HepG2 (cell line): Measurements from ENCODE around the gene AFG1L. TPM values are rescaled to one million over a fixed set of nuclear protein-coding genes. Genes with fewer than 3 reads are reported as not detected.

Experiments
- DPF2 ChIP-seq: sonication (generic); formaldehyde crosslinking; IDR thresholded peaks from 2 replicates; pipeline ENCODE4 v1.4.0; 2020; ENCODE audit warnings: mild to moderate bottlenecking, low read depth, missing genetic modification reagents, borderline replicate concordance
- GATA4 ChIP-seq: sonication (generic); IDR thresholded peaks from 2 replicates; pipeline ENCODE4 v1.6.1; 2016; ENCODE audit warnings: antibody characterized with exemption, low read depth, borderline replicate concordance
- HIVEP1 ChIP-seq: sonication (generic); formaldehyde crosslinking; IDR thresholded peaks from 2 replicates; pipeline ENCODE4 v1.4.0; 2020; ENCODE audit warnings: mild to moderate bottlenecking, missing genetic modification reagents
- MTA1 ChIP-seq: sonication (generic); formaldehyde crosslinking; IDR thresholded peaks from 2 replicates; pipeline ENCODE4 v1.4.0; 2020; ENCODE audit warnings: missing genetic modification reagents, mild to moderate bottlenecking, borderline replicate concordance
- PHF8 ChIP-seq: sonication (generic); formaldehyde crosslinking; IDR thresholded peaks from 2 replicates; pipeline ENCODE4 v1.5.0; 2020; ENCODE audit warnings: missing genetic modification reagents
- POLR2AphosphoS5 ChIP-seq: IDR thresholded peaks from 2 replicates; pipeline ENCODE4 v1.6.1; 2012; ENCODE audit warnings: low read depth, low read length
- RBFOX2 ChIP-seq: fragments of 200-400 bp; formaldehyde crosslinking; IDR thresholded peaks from 2 replicates; pipeline ENCODE4 v1.6.1; 2017; ENCODE audit warnings: low read depth, mild to moderate bottlenecking, low read length
- SOX6 ChIP-seq, 2 experiments: fragments of 450-650 bp in 1 of 2; sonication (generic) in 1 of 2; formaldehyde crosslinking in 1 of 2; IDR thresholded peaks; 2 replicates each; pipeline versions ENCODE4 v1.4.0 to v1.6.1; 2017 to 2020; ENCODE audit warnings: antibody characterized with exemption in 1 of 2, mild to moderate bottlenecking in 1 of 2, missing genetic modification reagents in 1 of 2
- TRIM24 ChIP-seq: sonication (generic); formaldehyde crosslinking; IDR thresholded peaks from 2 replicates; pipeline ENCODE4 v1.8.0; 2022; ENCODE audit warnings: mild to moderate bottlenecking, missing genetic modification reagents
- ZFP36 ChIP-seq: fragments of 150-350 bp; IDR thresholded peaks from 2 replicates; pipeline ENCODE4 v1.6.1; 2018; ENCODE audit warnings: borderline replicate concordance, low read length, low read depth; ENCODE audit not compliant: partially characterized antibody
- ZFX ChIP-seq: sonication (generic); formaldehyde crosslinking; IDR thresholded peaks from 2 replicates; pipeline ENCODE4 v1.4.0; 2020; ENCODE audit warnings: mild to moderate bottlenecking, low read depth, missing genetic modification reagents, moderate library complexity
- ZNF160 ChIP-seq: sonication (generic); formaldehyde crosslinking; IDR thresholded peaks from 2 replicates; pipeline ENCODE4 v1.8.0; 2022; ENCODE audit warnings: mild to moderate bottlenecking, inconsistent platforms, missing genetic modification reagents
- ZNF564 ChIP-seq: sonication (generic); formaldehyde crosslinking; IDR thresholded peaks from 2 replicates; pipeline ENCODE4 v1.8.1; 2023; ENCODE audit warnings: mild to moderate bottlenecking, missing genetic modification reagents
- ZSCAN31 ChIP-seq: sonication (generic); formaldehyde crosslinking; IDR thresholded peaks from 2 replicates; pipeline ENCODE4 v1.5.0; 2020; ENCODE audit warnings: low read depth, mild to moderate bottlenecking, missing genetic modification reagents
- polyA plus RNA-seq, 8 experiments: library from polyadenylated mRNA; depleted of rRNA in 3 of 8; stranded (reverse) in 7 of 8; unstranded in 1 of 8; fragments of >200 nt; fragmentation: Illumina TruSeq in 4 of 8; extraction: Trizol in 4 of 8; gene quantifications; 2 replicates each; pipeline versions ENCODE4 v1.2.1 to v1.2.3, GENCODE V29; 2011 to 2016; ENCODE audit warnings: low read depth in 4 of 8, missing spikeins in 1 of 8, mixed read lengths in 1 of 8; ENCODE audit not compliant: insufficient read depth in 1 of 8
- total RNA-seq, 5 experiments: library from RNA; depleted of rRNA; stranded (reverse); fragments of >200 nt; fragmentation: Illumina TruSeq; extraction: Trizol; gene quantifications; 2 replicates each; pipeline ENCODE4 v1.2.3, GENCODE V29; 2016; ENCODE audit warnings: low read depth in 1 of 5
- TF ChIP-seq, protein P1 (sequence below): sonication (generic); formaldehyde crosslinking; IDR thresholded peaks from 2 replicates; pipeline ENCODE4 v1.8.0; 2022; ENCODE audit warnings: missing genetic modification reagents, low read depth, mild to moderate bottlenecking, borderline replicate concordance
- TF ChIP-seq, protein P2 (sequence below): sonication (generic); formaldehyde crosslinking; IDR thresholded peaks from 2 replicates; pipeline ENCODE4 v1.5.0; 2020; ENCODE audit warnings: missing genetic modification reagents
- TF ChIP-seq, protein P3 (sequence below): sonication (generic); formaldehyde crosslinking; IDR thresholded peaks from 2 replicates; pipeline ENCODE4 v1.4.0; 2020; ENCODE audit warnings: missing genetic modification reagents
- TF ChIP-seq, protein P4 (sequence below): sonication (generic); formaldehyde crosslinking; IDR thresholded peaks from 2 replicates; pipeline ENCODE4 v1.5.1; 2020; ENCODE audit warnings: mild to moderate bottlenecking, moderate library complexity, missing genetic modification reagents
- TF ChIP-seq, protein P5 (sequence below): sonication (generic); formaldehyde crosslinking; conservative IDR thresholded peaks from 2 replicates; pipeline ENCODE4 v1.4.0; 2020; ENCODE audit warnings: missing genetic modification reagents
- TF ChIP-seq, protein P6 (sequence below): sonication (generic); formaldehyde crosslinking; IDR thresholded peaks from 2 replicates; pipeline ENCODE4 v1.4.0; 2020; ENCODE audit warnings: missing genetic modification reagents, borderline replicate concordance

The AFG1L gene
- total and polyA plus RNA-seq, 2 of the 13 experiments (the other 11 are each of a cell fraction or from before 2014, with no cell fraction given) = 3.1 to 14.0 TPM

DNA sequence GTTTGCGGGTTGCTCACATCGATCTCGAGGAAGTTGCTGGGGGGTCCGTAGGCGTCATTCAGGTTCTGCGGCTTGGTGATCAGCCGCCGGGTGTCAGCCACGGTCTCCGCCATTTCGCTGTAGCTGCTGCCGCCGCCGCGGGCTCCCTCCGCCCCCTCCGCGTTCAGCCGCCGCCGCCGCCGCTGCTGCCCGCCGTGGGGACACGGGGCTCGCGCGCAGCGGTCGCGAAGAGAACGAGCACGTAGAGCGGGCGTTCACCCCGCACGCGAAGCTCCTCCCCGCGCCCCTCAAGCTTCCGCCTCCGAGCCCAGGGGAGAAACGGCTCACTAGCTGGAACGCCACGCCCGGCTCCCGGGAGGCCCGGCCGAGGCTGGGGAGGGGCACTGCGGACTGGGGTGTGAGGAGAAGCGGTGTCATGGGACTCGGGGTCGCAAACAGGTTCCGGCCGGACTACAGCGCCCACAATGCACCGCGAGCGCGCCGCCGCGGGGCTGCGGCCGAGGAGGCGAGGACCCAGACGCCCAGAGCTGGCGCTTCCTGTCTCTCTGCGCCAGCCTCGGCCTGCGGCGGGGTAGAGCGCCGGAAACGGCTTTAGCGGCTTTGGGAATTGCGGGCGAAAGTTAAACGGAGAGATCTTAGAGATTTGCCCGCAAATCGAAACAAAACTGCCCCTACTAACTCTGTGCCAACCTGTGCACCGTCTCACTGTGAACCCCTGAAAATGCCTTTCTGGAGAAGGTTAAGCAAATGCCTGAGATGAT is 33.9 kb upstream of the AFG1L start, which contains the start of gene SNX3 (continued):
- no peak for TF ChIP-seq GATA4
- TF ChIP-seq, protein P1, sequence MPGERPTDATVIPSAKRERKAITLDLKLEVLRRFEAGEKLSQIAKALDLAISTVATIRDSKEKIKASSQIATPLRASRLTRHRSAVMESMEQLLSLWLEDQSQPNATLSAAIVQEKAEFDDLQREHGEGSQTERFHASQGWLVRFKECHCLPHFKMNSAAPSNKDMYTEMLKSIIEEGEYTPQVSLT (CRISPR knock-in tag) = no peak
- TF ChIP-seq, protein P2, sequence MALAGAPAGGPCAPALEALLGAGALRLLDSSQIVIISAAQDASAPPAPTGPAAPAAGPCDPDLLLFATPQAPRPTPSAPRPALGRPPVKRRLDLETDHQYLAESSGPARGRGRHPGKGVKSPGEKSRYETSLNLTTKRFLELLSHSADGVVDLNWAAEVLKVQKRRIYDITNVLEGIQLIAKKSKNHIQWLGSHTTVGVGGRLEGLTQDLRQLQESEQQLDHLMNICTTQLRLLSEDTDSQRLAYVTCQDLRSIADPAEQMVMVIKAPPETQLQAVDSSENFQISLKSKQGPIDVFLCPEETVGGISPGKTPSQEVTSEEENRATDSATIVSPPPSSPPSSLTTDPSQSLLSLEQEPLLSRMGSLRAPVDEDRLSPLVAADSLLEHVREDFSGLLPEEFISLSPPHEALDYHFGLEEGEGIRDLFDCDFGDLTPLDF (CRISPR knock-in tag) = peak; percentile 71; the same call in 1 of the 2 replicates
- peak; percentile 62 for TF ChIP-seq ZSCAN31 (CRISPR knock-in tag)
- peak; percentile 69; the same call in 1 of the 2 replicates for TF ChIP-seq ZNF160 (CRISPR knock-in tag)
- no peak for TF ChIP-seq TRIM24 (CRISPR knock-in tag)
- TF ChIP-seq, protein P3, sequence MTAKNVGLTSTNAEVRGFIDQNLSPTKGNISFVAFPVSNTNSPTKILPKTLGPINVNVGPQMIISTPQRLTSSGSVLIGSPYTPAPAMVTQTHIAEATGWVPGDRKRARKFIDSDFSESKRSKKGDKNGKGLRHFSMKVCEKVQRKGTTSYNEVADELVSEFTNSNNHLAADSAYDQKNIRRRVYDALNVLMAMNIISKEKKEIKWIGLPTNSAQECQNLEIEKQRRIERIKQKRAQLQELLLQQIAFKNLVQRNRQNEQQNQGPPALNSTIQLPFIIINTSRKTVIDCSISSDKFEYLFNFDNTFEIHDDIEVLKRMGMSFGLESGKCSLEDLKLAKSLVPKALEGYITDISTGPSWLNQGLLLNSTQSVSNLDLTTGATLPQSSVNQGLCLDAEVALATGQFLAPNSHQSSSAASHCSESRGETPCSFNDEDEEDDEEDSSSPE (CRISPR knock-in tag) = peak; percentile 48
- TF ChIP-seq MTA1 (CRISPR knock-in tag) = peak; percentile 92; the same call in 1 of the 2 replicates
- peak; percentile 92 for TF ChIP-seq RBFOX2
- no peak for TF ChIP-seq HIVEP1
- peak; percentile 77 for TF ChIP-seq PHF8 (CRISPR knock-in tag)
- TF ChIP-seq ZFX (CRISPR knock-in tag) = peak; percentile 76
- TF ChIP-seq SOX6 (IDR thresholded peaks at IDR 0.05) = no peak
- peak; percentile 63 for TF ChIP-seq SOX6 (CRISPR knock-in tag; IDR thresholded peaks at IDR 0.05)
- no peak for TF ChIP-seq ZFP36
- peak; percentile 88 for TF ChIP-seq POLR2AphosphoS5
- TF ChIP-seq DPF2 (CRISPR knock-in tag) = no peak
- TF ChIP-seq, protein P4, sequence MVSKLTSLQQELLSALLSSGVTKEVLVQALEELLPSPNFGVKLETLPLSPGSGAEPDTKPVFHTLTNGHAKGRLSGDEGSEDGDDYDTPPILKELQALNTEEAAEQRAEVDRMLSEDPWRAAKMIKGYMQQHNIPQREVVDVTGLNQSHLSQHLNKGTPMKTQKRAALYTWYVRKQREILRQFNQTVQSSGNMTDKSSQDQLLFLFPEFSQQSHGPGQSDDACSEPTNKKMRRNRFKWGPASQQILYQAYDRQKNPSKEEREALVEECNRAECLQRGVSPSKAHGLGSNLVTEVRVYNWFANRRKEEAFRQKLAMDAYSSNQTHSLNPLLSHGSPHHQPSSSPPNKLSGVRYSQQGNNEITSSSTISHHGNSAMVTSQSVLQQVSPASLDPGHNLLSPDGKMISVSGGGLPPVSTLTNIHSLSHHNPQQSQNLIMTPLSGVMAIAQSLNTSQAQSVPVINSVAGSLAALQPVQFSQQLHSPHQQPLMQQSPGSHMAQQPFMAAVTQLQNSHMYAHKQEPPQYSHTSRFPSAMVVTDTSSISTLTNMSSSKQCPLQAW (CRISPR knock-in tag) = peak; percentile 93
- TF ChIP-seq, protein P5, sequence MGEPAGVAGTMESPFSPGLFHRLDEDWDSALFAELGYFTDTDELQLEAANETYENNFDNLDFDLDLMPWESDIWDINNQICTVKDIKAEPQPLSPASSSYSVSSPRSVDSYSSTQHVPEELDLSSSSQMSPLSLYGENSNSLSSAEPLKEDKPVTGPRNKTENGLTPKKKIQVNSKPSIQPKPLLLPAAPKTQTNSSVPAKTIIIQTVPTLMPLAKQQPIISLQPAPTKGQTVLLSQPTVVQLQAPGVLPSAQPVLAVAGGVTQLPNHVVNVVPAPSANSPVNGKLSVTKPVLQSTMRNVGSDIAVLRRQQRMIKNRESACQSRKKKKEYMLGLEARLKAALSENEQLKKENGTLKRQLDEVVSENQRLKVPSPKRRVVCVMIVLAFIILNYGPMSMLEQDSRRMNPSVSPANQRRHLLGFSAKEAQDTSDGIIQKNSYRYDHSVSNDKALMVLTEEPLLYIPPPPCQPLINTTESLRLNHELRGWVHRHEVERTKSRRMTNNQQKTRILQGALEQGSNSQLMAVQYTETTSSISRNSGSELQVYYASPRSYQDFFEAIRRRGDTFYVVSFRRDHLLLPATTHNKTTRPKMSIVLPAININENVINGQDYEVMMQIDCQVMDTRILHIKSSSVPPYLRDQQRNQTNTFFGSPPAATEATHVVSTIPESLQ (CRISPR knock-in tag) = 0 out of 2 replicates have a peak, but pooled peaks have one; percentile 72
- TF ChIP-seq, protein P6, sequence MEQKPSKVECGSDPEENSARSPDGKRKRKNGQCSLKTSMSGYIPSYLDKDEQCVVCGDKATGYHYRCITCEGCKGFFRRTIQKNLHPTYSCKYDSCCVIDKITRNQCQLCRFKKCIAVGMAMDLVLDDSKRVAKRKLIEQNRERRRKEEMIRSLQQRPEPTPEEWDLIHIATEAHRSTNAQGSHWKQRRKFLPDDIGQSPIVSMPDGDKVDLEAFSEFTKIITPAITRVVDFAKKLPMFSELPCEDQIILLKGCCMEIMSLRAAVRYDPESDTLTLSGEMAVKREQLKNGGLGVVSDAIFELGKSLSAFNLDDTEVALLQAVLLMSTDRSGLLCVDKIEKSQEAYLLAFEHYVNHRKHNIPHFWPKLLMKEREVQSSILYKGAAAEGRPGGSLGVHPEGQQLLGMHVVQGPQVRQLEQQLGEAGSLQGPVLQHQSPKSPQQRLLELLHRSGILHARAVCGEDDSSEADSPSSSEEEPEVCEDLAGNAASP = peak; percentile 7; the same call in 1 of the 2 replicates
- peak; percentile 19; the same call in 1 of the 2 replicates for TF ChIP-seq ZNF564 (CRISPR knock-in tag)
